SK-N-SH treated with all-trans-retinoic acid at 6 μM for 48 hours (cell line): ENCODE measurements around the gene DOCK4.

Experiments
- ATAC-seq: fragments of 200-7000 bp; cut with Tn5 transposase; 3 replicates; pipeline ENCODE4 v1.9.1; 2020; ENCODE audit warnings: mild to moderate bottlenecking, moderate library complexity
- ARNTL ChIP-seq: fragments of 450-650 bp; formaldehyde crosslinking; IDR thresholded peaks from 2 replicates; pipeline ENCODE4 v1.5.0; 2020; ENCODE audit warnings: low read depth, mild to moderate bottlenecking, moderate library complexity, borderline replicate concordance
- CSDC2 ChIP-seq: fragments of 250-450 bp; sonication (Bioruptor Pico); IDR thresholded peaks from 2 replicates; pipeline ENCODE4 v1.5.0; 2020; ENCODE audit warnings: mild to moderate bottlenecking, moderate library complexity
- ESRRG ChIP-seq: fragments of 250-450 bp; sonication (Bioruptor Pico); IDR thresholded peaks from 2 replicates; pipeline ENCODE4 v1.6.1; 2021; ENCODE audit warnings: mild to moderate bottlenecking
- GLIS3 ChIP-seq: fragments of 250-450 bp; sonication (Bioruptor Pico); IDR thresholded peaks from 2 replicates; pipeline ENCODE4 v1.5.0; 2020; ENCODE audit warnings: mild to moderate bottlenecking, moderate library complexity
- ISL1 ChIP-seq: fragments of 250-450 bp; sonication (Bioruptor Pico); IDR thresholded peaks from 2 replicates; pipeline ENCODE4 v2.1.2; 2022; ENCODE audit warnings: mild to moderate bottlenecking, moderate library complexity
- OSR1 ChIP-seq: fragments of 250-450 bp; sonication (Bioruptor Pico); IDR thresholded peaks from 2 replicates; pipeline ENCODE4 v1.8.0; 2022; ENCODE audit warnings: moderate library complexity, mild to moderate bottlenecking, inconsistent platforms
- RARB ChIP-seq: fragments of 250-450 bp; sonication (Bioruptor Pico); IDR thresholded peaks from 2 replicates; pipeline ENCODE4 v1.8.0; 2021; ENCODE audit warnings: mild to moderate bottlenecking, moderate library complexity
- TCF4 ChIP-seq: fragments of 250-450 bp; sonication (Bioruptor Pico); IDR thresholded peaks from 2 replicates; pipeline ENCODE4 v1.8.0; 2021; ENCODE audit warnings: mild to moderate bottlenecking, moderate library complexity, borderline replicate concordance
- TOX ChIP-seq: fragments of 250-450 bp; sonication (Bioruptor Pico); IDR thresholded peaks from 2 replicates; pipeline ENCODE4 v1.8.0; 2021; ENCODE audit warnings: mild to moderate bottlenecking, moderate library complexity, borderline replicate concordance
- ZC3H10 ChIP-seq: fragments of 250-450 bp; sonication (Bioruptor Pico); IDR thresholded peaks from 2 replicates; pipeline ENCODE4 v1.5.1; 2021; ENCODE audit warnings: mild to moderate bottlenecking, moderate library complexity
- ZFP3 ChIP-seq: fragments of 250-450 bp; sonication (Bioruptor Pico); IDR thresholded peaks from 2 replicates; pipeline ENCODE4 v1.5.0; 2020; ENCODE audit warnings: mild to moderate bottlenecking, moderate library complexity
- ZNF565 ChIP-seq: fragments of 450-650 bp; formaldehyde crosslinking; conservative IDR thresholded peaks from 2 replicates; pipeline ENCODE4 v1.5.0; 2020; ENCODE audit warnings: low read depth, mild to moderate bottlenecking, moderate library complexity
- ZNF8 ChIP-seq: fragments of 450-650 bp; formaldehyde crosslinking; IDR thresholded peaks from 2 replicates; pipeline ENCODE4 v1.5.0; 2020; ENCODE audit warnings: mild to moderate bottlenecking, moderate library complexity
- TF ChIP-seq, protein P1 (sequence below): fragments of 250-450 bp; sonication (Bioruptor Pico); IDR thresholded peaks from 2 replicates; pipeline ENCODE4 v1.5.0; 2020; ENCODE audit warnings: mild to moderate bottlenecking, moderate library complexity
- TF ChIP-seq, protein P2 (sequence below): fragments of 250-450 bp; sonication (Bioruptor Pico); IDR thresholded peaks from 2 replicates; pipeline ENCODE4 v1.5.1; 2021; ENCODE audit warnings: mild to moderate bottlenecking, moderate library complexity
- TF ChIP-seq, protein P3 (sequence below): fragments of 250-450 bp; sonication (Bioruptor Pico); IDR thresholded peaks from 2 replicates; pipeline ENCODE4 v1.5.1; 2020; ENCODE audit warnings: low read depth, mild to moderate bottlenecking, moderate library complexity
- TF ChIP-seq, protein P4 (sequence below): fragments of 250-450 bp; sonication (Bioruptor Pico); IDR thresholded peaks from 2 replicates; pipeline ENCODE4 v1.8.0; 2021; ENCODE audit warnings: low read depth, mild to moderate bottlenecking, moderate library complexity, borderline replicate concordance

DOCK4 gene

DNA sequence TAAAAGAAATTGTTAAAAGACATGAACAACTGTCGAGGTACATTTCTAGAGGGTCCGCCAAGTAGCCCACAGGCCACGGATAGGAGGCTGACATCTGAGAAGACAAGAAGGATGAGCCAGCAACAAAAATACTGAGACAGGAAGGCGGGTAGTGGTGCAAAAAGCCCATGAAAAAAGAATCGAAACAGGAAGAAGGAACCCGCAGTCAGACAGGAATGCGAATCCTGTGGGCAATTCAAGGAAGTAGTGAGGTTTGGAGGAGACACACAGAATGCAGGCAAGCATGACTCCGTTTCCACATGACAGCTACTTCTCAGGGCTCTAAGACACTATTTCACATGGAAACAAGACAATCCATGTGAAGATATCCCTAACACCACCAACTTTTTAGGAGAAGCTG is 125.2 kb downstream of the DOCK4 start:
- TF ChIP-seq, protein P1, sequence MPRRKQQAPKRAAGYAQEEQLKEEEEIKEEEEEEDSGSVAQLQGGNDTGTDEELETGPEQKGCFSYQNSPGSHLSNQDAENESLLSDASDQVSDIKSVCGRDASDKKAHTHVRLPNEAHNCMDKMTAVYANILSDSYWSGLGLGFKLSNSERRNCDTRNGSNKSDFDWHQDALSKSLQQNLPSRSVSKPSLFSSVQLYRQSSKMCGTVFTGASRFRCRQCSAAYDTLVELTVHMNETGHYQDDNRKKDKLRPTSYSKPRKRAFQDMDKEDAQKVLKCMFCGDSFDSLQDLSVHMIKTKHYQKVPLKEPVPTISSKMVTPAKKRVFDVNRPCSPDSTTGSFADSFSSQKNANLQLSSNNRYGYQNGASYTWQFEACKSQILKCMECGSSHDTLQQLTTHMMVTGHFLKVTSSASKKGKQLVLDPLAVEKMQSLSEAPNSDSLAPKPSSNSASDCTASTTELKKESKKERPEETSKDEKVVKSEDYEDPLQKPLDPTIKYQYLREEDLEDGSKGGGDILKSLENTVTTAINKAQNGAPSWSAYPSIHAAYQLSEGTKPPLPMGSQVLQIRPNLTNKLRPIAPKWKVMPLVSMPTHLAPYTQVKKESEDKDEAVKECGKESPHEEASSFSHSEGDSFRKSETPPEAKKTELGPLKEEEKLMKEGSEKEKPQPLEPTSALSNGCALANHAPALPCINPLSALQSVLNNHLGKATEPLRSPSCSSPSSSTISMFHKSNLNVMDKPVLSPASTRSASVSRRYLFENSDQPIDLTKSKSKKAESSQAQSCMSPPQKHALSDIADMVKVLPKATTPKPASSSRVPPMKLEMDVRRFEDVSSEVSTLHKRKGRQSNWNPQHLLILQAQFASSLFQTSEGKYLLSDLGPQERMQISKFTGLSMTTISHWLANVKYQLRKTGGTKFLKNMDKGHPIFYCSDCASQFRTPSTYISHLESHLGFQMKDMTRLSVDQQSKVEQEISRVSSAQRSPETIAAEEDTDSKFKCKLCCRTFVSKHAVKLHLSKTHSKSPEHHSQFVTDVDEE (CRISPR knock-in tag): no peak
- TF ChIP-seq, protein P2, sequence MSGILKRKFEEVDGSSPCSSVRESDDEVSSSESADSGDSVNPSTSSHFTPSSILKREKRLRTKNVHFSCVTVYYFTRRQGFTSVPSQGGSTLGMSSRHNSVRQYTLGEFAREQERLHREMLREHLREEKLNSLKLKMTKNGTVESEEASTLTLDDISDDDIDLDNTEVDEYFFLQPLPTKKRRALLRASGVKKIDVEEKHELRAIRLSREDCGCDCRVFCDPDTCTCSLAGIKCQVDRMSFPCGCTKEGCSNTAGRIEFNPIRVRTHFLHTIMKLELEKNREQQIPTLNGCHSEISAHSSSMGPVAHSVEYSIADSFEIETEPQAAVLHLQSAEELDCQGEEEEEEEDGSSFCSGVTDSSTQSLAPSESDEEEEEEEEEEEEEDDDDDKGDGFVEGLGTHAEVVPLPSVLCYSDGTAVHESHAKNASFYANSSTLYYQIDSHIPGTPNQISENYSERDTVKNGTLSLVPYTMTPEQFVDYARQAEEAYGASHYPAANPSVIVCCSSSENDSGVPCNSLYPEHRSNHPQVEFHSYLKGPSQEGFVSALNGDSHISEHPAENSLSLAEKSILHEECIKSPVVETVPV: no peak
- TF ChIP-seq ZFP3 (CRISPR knock-in tag): no peak
- TF ChIP-seq ZNF565: no peak
- TF ChIP-seq RARB (CRISPR knock-in tag): no peak
- TF ChIP-seq ARNTL (CRISPR knock-in tag): no peak
- no peak for TF ChIP-seq TCF4
- TF ChIP-seq, all 23 proteins: peak for 0
- ATAC-seq: no peak; the same call in 2 of the 3 replicates

DNA sequence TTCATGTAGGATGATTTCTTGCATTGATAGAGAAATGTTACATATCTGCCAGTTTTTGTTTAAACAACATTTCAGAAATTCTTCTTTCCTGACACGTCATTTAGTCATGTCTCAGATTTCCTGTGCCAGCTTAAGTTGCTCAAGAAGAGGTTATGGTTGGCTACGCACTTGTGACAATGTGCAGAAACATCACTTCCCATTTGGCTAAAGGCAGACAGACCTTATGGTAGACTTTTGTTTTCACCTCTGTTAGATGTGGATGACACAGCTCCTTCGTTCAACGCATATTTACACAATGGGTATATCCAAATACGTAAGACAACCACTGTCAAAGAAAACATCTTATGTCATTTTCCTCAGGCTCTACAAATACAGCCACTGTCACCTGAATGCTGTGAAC is 125.8 kb downstream of the DOCK4 start:
- TF ChIP-seq OSR1 (CRISPR knock-in tag) (no peak), GLIS3 (no peak), TOX (peak; percentile 94; the same call in 1 of the 2 replicates), ZFP3 (CRISPR knock-in tag) (no peak), ZNF8 (CRISPR knock-in tag) (no peak), ISL1 (CRISPR knock-in tag) (peak; percentile 54)
- TF ChIP-seq, protein P3, sequence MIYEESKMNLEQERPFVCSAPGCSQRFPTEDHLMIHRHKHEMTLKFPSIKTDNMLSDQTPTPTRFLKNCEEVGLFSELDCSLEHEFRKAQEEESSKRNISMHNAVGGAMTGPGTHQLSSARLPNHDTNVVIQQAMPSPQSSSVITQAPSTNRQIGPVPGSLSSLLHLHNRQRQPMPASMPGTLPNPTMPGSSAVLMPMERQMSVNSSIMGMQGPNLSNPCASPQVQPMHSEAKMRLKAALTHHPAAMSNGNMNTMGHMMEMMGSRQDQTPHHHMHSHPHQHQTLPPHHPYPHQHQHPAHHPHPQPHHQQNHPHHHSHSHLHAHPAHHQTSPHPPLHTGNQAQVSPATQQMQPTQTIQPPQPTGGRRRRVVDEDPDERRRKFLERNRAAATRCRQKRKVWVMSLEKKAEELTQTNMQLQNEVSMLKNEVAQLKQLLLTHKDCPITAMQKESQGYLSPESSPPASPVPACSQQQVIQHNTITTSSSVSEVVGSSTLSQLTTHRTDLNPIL (CRISPR knock-in tag): no peak
- TF ChIP-seq, protein P4, sequence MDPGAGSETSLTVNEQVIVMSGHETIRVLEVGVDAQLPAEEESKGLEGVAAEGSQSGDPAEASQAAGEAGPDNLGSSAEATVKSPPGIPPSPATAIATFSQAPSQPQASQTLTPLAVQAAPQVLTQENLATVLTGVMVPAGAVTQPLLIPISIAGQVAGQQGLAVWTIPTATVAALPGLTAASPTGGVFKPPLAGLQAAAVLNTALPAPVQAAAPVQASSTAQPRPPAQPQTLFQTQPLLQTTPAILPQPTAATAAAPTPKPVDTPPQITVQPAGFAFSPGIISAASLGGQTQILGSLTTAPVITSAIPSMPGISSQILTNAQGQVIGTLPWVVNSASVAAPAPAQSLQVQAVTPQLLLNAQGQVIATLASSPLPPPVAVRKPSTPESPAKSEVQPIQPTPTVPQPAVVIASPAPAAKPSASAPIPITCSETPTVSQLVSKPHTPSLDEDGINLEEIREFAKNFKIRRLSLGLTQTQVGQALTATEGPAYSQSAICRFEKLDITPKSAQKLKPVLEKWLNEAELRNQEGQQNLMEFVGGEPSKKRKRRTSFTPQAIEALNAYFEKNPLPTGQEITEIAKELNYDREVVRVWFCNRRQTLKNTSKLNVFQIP: 0 out of 2 replicates have a peak, but pooled peaks have one; percentile 18
- peak; percentile 99 for ATAC-seq

DNA sequence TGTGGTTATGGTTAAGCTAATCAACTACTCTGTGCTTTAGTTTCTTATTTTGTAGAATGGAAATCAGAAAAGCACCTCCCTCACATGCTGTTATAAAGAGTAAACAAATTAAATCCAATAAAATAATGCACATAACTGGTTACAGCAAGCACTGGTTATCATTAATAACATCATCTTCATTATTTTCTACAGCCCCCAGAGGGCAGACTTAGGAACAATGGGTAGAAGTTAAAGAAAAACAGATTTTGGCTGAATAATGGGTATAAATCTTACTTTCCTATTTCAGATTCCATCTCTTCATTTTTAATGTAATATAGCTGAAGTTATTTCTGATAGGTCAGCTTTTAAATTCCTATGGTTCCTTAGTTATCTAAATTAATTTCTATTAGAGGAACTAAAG is 126.5 kb downstream of the DOCK4 start:
- peak; percentile 43; the same call in 2 of the 3 replicates for ATAC-seq
- TF ChIP-seq ISL1 (CRISPR knock-in tag) (0 out of 2 replicates have a peak, but pooled peaks have one; percentile 8), OSR1 (CRISPR knock-in tag) (no peak)

DNA sequence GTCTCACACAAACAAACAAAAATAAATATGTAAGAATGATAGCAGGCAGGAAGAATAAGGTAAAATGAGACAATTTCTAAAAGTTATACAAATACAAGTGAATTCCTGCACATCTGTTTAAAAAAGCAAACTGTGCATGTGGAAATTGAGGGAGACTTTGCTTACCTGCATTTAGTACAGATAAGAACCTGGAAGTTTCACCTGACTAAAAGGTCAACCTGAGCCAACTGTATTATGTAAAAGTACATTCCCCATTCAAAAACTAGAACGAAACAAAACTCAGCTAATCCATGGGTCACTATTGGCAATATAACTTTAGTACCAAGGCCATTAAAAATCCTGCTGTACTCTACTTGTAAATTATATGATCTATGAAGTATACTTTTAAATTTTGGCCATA is 127.1 kb downstream of the DOCK4 start:
- TF ChIP-seq ESRRG: no peak
- no peak for TF ChIP-seq ZFP3 (CRISPR knock-in tag)
- TF ChIP-seq GLIS3: no peak
- TF ChIP-seq ZC3H10: no peak
- TF ChIP-seq RARB (CRISPR knock-in tag): no peak
- ATAC-seq: no peak

DNA sequence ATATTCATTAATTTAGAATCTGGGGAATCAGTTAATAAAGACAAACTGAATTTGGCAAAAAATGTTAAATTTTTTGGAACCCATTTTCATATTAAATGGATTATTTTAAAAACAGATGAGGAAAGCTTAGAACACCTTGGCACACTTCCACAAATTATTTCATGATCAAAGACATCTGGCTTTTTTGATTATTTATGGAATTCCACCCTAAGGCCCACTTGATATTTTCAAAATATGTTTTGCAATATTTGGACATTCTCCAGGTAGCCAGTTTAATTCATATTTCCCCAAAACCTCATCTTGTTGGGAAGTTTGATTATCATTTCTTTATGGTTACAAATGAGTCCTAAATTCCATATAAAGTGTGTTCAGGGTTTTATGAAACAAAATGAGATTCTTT is 129.9 kb downstream of the DOCK4 start:
- no peak for ATAC-seq
- TF ChIP-seq, protein P2: no peak
- TF ChIP-seq, protein P4: no peak
- TF ChIP-seq RARB (CRISPR knock-in tag) (no peak), TCF4 (0 out of 2 replicates have a peak, but pooled peaks have one; percentile 41), CSDC2 (no peak), ZNF565 (no peak), OSR1 (CRISPR knock-in tag) (no peak), ISL1 (CRISPR knock-in tag) (peak; percentile 72)
- TF ChIP-seq, protein P1 (CRISPR knock-in tag): peak; percentile 43; the same call in 1 of the 2 replicates
